T-helper 1 cell treated with Interleukin-12 subunit alpha and Interleukin-12 subunit beta and Interleukin-4 antibody, amounts not matched to agents 30 ng/mL and 1 ng/mL, for 36 hours (primary cell): ENCODE data around the gene SBNO2. TPM values are rescaled to one million over a fixed set of nuclear protein-coding genes. Genes with fewer than 3 reads are reported as not detected.

Experiments used
- intact Hi-C: fragments of 100-400 bp; cut with micrococcal nuclease; formaldehyde crosslinking; loops from one replicate; pipeline ENCODE4 v1.15.1; 2024
- total RNA-seq: library from RNA; stranded (reverse); gene quantifications from 2 replicates; pipeline ENCODE4 v1.2.3, GENCODE V29; 2022

Gene SBNO2
- total RNA-seq, 1 donor from 2014 or later = 164 TPM

- intact Hi-C loops = no loop called here
Observed at GRCh38 chr19:1119475-1120217, 54.4 kb downstream of the SBNO2 start.

GRCh38 chr19:1118999-1119398 lies 55.1 kb downstream of the SBNO2 start:
- intact Hi-C loops = no loop called here

- intact Hi-C loops = no loop called here
Observed at GRCh38 chr19:1117654-1118053, 56.4 kb downstream of the SBNO2 start.

DNA sequence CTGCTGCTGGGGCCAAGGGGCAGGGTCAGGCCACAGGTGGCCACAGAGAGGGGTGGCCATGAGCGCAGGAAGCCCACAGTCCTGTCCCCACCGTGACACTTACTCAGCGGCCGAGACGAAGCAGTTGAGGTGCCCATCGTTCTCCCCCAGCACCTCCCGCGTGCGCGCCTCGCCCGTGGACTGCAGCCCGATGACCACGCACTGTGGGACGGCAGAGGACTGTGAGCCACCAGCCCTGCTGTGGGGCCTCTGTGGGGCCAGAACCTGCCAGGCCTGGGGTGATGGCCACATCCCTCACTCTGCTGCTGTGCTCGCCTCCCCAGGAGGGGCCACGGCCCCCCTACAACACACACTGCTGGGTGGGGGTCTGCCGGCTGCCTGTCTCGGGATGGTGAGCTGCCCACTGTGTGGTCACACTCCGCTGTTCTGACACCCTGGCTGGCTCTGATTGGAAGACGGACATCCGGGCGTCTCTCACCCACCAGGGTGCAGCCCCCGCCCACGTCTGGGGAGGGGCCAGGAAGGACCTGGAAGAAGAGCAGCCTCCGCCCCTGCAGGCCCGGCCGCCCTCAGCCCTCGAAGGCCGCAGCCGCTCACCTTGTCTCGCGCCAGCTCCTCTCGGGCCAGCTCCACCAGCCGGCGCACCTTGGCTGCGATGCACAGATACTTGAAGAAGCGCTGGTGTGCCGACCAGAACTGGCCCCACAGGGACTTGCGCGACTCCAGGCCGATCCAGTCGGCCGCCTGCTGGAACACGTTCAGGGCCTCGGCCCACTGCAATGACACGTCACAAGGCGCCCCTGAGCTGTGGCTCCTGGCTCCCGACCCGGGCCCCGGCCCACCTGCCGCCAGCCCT lies 57.1 kb downstream of the SBNO2 start:
- intact Hi-C loops = no loop called here

DNA sequence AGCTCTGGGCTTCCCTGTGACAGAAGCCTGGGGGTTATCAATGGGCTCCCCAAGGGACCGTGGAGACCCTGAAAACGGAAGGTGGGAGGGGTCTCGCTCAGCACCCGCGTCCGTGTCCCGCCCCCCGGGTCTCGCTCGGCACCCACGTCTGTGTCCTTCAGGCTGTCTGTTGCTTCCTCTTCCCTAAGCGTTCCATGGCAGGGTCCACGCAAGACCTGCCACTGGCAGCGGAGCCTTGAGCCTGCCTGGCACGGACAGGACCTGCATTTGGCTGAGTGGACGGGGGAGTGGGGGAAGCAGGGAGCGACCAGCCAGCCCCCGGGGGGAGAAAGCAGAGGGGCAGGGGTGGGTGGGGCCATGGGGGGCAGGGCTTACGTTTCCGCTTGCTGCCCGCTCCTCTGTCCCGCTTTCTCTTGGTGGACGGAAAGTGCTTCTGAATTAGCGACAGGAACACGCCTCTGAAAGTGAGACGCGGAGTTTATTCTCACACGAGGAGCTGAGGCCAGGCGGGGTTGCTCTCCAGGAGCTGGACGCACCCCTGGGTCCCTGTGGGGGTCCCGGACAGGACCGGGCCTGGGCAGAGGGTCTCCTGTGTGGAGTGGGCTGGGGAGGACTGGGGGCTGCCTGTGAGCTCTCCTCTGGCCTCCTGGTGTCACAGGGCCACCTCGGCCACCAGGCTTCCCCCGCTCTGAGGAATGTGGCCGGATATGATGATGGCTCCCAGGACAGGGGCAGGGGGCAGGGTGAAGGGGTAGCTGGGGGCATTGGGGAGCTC lies 58.2 kb downstream of the SBNO2 start:
- intact Hi-C loops = no loop called here

GRCh38 chr19:1114728-1115127 lies 59.3 kb downstream of the SBNO2 start:
- intact Hi-C loops = loop anchor here (5.0 kb wide), 1 partner anchor 78 kb away; no protein-coding TSS in a partner anchor

DNA sequence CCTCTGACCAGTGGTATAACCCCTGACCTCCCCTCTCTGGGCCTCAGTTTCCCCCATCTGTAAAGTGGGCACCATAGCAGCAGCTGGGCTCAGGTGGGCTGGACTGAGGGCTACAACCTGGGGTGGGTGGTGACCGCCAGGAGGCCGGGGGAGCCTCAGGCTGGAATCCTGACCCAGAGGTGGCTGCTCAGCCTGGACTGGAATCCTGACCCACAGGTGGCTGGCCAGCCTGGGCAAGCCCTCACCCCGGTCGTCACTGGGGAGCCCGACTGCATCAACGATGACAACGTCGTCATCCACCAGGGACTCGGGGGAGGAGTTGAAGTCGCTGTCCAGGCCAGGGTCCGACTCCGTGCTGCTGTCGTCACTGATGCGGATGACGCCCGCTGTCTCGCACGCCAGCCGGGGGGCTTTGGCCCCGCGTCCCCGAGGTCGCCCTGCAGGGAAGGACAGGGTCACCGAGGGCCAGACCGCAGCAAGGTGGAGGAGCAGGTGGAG lies 60.0 kb downstream of the SBNO2 start:
- intact Hi-C loops = loop anchor here (5.0 kb wide), 1 partner anchor 78 kb away; no protein-coding TSS in a partner anchor

GRCh38 chr19:1113030-1113985 lies 60.8 kb downstream of the SBNO2 start:
- intact Hi-C loops = loop anchor here (5.0 kb wide), 1 partner anchor 79 kb away; no protein-coding TSS in a partner anchor

DNA sequence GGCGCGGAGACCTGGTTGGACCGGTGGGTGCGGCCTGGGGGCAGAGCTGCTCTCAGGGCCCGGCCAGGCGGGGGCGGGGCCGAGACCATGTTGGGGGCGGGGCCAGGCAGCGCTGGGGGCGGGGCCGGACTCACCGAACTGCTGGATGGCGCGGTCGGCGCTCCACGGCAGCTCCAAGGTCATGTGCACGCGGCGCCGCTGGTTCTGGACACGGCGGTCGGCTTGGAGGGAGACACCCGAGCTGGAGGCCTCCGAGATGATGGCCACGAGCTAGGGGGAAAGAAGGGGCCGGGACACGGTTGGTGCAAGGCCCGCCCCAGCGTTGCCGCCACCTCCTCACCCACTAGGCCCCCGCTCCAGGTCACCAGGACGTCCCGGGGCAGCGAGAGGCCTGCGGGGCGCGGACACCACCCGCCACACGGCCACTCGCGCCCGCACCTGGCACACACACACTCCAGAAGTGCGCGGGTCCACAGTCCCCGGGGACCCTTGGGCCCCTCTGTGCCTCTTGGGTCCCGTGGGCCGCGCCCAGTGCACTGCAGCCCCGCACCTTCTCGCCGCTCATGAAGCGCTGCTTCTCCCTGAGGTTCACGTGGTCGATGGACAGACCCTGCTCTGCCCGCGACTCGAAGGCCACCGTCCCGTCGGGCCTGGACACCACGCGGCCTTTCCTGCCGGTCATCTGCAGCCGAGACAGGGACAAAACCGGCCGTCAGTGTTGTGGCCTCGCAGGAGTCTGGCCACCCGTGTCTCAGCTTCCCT lies 61.6 kb downstream of the SBNO2 start:
- intact Hi-C loops = loop anchor here (5.0 kb wide), 1 partner anchor 80 kb away; no protein-coding TSS in a partner anchor

- intact Hi-C loops = loop anchor here (5.0 kb wide), 1 partner anchor 81 kb away; no protein-coding TSS in a partner anchor
Observed at GRCh38 chr19:1111641-1112267, 62.3 kb downstream of the SBNO2 start.

DNA sequence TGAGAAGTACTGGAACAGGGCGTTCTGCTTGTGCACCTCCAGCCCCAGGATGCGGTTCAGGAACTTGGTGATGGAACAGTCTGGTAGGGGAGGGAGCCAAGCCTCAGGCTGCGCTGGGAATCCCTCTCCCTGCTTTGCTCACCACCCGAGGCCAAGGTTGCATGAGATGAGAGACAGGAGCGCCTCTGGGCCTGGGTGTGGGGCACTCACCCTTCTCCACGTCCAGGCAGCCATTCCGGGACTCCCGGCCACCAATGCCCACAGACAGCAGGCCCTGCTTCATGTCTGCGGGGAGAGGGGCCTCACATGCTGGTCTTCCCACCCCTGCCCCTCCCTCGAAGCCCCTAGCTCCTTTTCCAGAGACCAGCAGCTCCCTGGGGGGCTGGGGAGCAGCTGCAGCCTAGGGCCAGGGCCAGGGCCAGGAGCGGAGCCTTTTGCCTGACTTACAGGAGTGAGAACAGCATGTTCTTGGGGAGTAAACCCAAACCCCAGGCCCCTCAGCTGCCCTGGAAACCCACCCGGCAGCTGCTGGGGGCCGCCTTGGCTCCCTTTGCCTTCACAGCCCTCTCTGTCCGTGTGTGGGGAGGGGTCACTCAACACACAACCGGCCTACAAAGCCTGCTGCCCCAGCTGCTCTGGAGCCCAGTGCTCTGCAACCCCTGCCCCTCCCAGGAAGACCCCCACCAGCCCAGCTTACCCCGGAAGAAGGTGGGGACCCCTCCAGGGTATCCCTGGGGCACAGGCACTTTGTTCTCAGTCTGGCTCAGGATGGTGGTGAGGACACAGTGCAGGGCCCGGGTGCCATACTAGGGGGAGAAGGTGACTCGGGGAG lies 63.0 kb downstream of the SBNO2 start:
- intact Hi-C loops = loop anchor here (5.0 kb wide), 1 partner anchor 81 kb away; no protein-coding TSS in a partner anchor

DNA sequence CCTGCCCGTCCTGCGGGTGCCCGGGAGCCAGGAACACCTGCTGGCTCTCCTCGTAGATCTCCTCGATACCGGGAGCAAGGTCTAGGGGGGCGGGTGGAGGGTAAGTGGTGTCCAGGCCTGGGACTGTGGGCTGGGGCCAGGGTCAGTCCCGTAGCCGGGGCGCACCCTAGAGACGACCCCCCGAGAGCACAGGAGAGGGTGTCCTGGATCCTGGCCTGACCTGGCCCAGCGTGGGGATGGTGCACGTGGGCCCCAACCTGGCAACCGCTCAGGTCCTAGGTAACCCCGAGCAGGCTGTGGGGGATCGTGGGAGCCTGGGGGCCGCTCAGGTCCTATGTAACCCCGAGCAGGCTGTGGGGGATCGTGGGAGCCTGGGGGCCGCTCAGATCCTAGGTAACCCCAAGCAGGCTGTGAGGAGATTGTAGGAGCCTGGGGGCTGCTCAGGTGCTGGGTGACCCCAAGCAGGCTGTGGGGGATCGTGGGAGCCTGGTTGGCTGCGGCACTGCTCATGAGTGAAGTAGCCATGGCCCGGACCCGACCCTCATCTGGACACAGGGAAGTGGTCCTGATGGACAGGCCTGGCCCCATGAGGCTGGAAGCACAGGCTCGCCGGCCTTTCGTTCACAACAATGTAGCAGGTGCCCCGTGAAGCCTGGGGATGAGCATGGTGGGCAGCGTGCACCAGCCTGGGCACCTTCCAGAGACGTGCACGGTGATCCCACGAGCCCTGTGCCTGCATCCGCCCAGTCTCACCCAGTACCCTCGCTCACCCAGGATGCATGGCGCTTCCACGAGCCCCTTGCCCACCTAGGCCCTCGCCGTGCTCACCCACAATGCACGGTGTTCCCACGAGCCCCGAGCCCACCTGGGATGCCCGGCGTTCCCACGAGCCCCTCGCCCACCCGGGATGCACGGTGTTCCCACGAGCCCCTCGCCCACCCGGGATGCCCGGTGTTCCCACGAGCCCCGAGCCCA lies 64.1 kb downstream of the SBNO2 start:
- intact Hi-C loops = loop anchor here (5.0 kb wide), 1 partner anchor 82 kb away; no protein-coding TSS in a partner anchor

- intact Hi-C loops = no loop called here
Observed at GRCh38 chr19:1109032-1109551, 65.0 kb downstream of the SBNO2 start.

GRCh38 chr19:1108291-1109031 lies 65.6 kb downstream of the SBNO2 start:
- intact Hi-C loops = no loop called here

GRCh38 chr19:1107661-1108261 lies 66.3 kb downstream of the SBNO2 start:
- intact Hi-C loops = no loop called here
